Natural killer cell treated with Interleukin-12 subunit alpha and Interleukin-12 subunit beta and Interleukin-15 and Interleukin-18, amount 100 ng/mL, for 72 hours (primary cell): Measurements from ENCODE around the gene GALNT18. TPM values are rescaled to one million over a fixed set of nuclear protein-coding genes. Genes with fewer than 3 reads are reported as not detected.

ENCODE experiments used
- ATAC-seq, 2 donors: fragments of 150-1000 bp; cut with Tn5 transposase in 1 of 2; sonication (Bioruptor Pico), chemical (Tn5 transposase) in 1 of 2; 2 replicates each; pipeline ENCODE4 v1.10.0; 2021
- DNase-seq: peaks from one replicate; pipeline ENCODE4 v3.0.0; 2022; ENCODE audit warnings: low spot score
- H3K27ac Mint-ChIP-seq, 2 donors: 1 replicate in 1 of 2; 2 replicates in 1 of 2; pipeline ENCODE4 v1.8.0; 2022; ENCODE audit warnings: mixed read lengths in 2 of 2, mild to moderate bottlenecking in 1 of 2, moderate library complexity in 1 of 2
- H3K27me3 Mint-ChIP-seq, 2 donors: 1 replicate in 1 of 2; 2 replicates in 1 of 2; pipeline ENCODE4 v1.8.0; 2022; ENCODE audit warnings: mixed read lengths in 2 of 2
- H3K36me3 Mint-ChIP-seq: one replicate; pipeline ENCODE4 v1.8.0; 2022; ENCODE audit warnings: mixed read lengths
- H3K4me1 Mint-ChIP-seq, 2 donors: 1 replicate in 1 of 2; 2 replicates in 1 of 2; pipeline ENCODE4 v1.8.0; 2022; ENCODE audit warnings: low read depth in 2 of 2, mixed read lengths in 2 of 2, mild to moderate bottlenecking in 1 of 2
- H3K4me3 Mint-ChIP-seq: one replicate; pipeline ENCODE4 v1.8.0; 2022; ENCODE audit warnings: mixed read lengths
- H3K9me3 Mint-ChIP-seq: 2 replicates; pipeline ENCODE4 v1.8.0; 2022; ENCODE audit warnings: mixed read lengths
- total RNA-seq, 2 donors: library from RNA; stranded (reverse); gene quantifications; one replicate each; pipeline ENCODE4 v1.2.3, GENCODE V29; 2022

GALNT18 gene
- total RNA-seq, 2 donors from 2014 or later: 0.29 to 0.73 TPM

- H3K4me3 Mint-ChIP-seq: no peak overlapping the region
- H3K9me3 Mint-ChIP-seq: no peaks in the 10 kb centered on the region
- no peaks in the 10 kb centered on the region for H3K4me1 Mint-ChIP-seq
- H3K27ac Mint-ChIP-seq: no peak overlapping the region
- no peaks in the 10 kb centered on the region for H3K36me3 Mint-ChIP-seq
- DNase-seq (no peak), ATAC-seq (no peak)
- peaks cover 6 to 8% of the 10 kb centered on the region in 2 donors for H3K27me3 Mint-ChIP-seq
Measured at GRCh38 chr11:11349106-11349825, 272.5 kb downstream of the GALNT18 start.

GRCh38 chr11:11348303-11348702 lies 273.5 kb downstream of the GALNT18 start:
- Mint-ChIP-seq H3K9me3 (no peaks in the 10 kb centered on the region), H3K4me3 (no peak overlapping the region), H3K27me3 (peaks cover 6 to 11% of the 10 kb centered on the region in 2 donors)

GRCh38 chr11:11347592-11347991 lies 274.2 kb downstream of the GALNT18 start:
- Mint-ChIP-seq H3K4me3 (no peak overlapping the region), H3K27me3 (peaks cover 6 to 11% of the 10 kb centered on the region in 2 donors), H3K36me3 (no peaks in the 10 kb centered on the region), H3K9me3 (no peaks in the 10 kb centered on the region), H3K27ac (no peak overlapping the region), H3K4me1 (no peaks in the 10 kb centered on the region)
- DNase-seq: no peak
- ATAC-seq: no peak

More at GRCh38 chr11:11348303-11348702, 273.5 kb downstream of the GALNT18 start:
- no peak overlapping the region for H3K27ac Mint-ChIP-seq
- ATAC-seq (no peak), DNase-seq (no peak)
- no peaks in the 10 kb centered on the region for H3K36me3 Mint-ChIP-seq
- H3K4me1 Mint-ChIP-seq: no peaks in the 10 kb centered on the region

- H3K27ac Mint-ChIP-seq: no peak overlapping the region
- no peaks in the 10 kb centered on the region for H3K9me3 Mint-ChIP-seq
- no peak overlapping the region for H3K4me3 Mint-ChIP-seq
- no peak for ATAC-seq
- no peaks in the 10 kb centered on the region for H3K36me3 Mint-ChIP-seq
- H3K4me1 Mint-ChIP-seq: no peaks in the 10 kb centered on the region
- DNase-seq: no peak
- peaks cover 6 to 11% of the 10 kb centered on the region in 2 donors for H3K27me3 Mint-ChIP-seq
Measured at GRCh38 chr11:11346303-11346702, 275.5 kb downstream of the GALNT18 start.

GRCh38 chr11:11345099-11345498 lies 276.7 kb downstream of the GALNT18 start:
- no peak for DNase-seq

GRCh38 chr11:11344045-11344444 lies 277.8 kb downstream of the GALNT18 start:
- Mint-ChIP-seq H3K27ac (no peak overlapping the region), H3K4me1 (no peaks in the 10 kb centered on the region), H3K36me3 (no peaks in the 10 kb centered on the region), H3K27me3 (peaks cover 13% of the 10 kb centered on the region in 2 donors), H3K4me3 (no peak overlapping the region), H3K9me3 (no peaks in the 10 kb centered on the region)
- no peak for DNase-seq
- no peak for ATAC-seq

More at GRCh38 chr11:11345099-11345498, 276.7 kb downstream of the GALNT18 start:
- H3K27ac Mint-ChIP-seq: no peak overlapping the region
- no peak overlapping the region for H3K4me3 Mint-ChIP-seq
- no peaks in the 10 kb centered on the region for H3K36me3 Mint-ChIP-seq
- H3K4me1 Mint-ChIP-seq: no peaks in the 10 kb centered on the region
- H3K27me3 Mint-ChIP-seq: peaks cover 6 to 11% of the 10 kb centered on the region in 2 donors
- no peaks in the 10 kb centered on the region for H3K9me3 Mint-ChIP-seq
- ATAC-seq: peak in 1 of 2 donors; percentile 16

- ATAC-seq: no peak
- no peaks in the 10 kb centered on the region for H3K9me3 Mint-ChIP-seq
- H3K27me3 Mint-ChIP-seq: peaks cover 11 to 25% of the 10 kb centered on the region in 2 donors
- H3K4me1 Mint-ChIP-seq: no peaks in the 10 kb centered on the region
- H3K4me3 Mint-ChIP-seq: no peak overlapping the region
- no peaks in the 10 kb centered on the region for H3K36me3 Mint-ChIP-seq
- no peak overlapping the region for H3K27ac Mint-ChIP-seq
- no peak for DNase-seq
Measured at GRCh38 chr11:11338304-11338703, 283.5 kb downstream of the GALNT18 start.

GRCh38 chr11:11336664-11337063 lies 285.1 kb downstream of the GALNT18 start:
- Mint-ChIP-seq H3K4me3 (no peak overlapping the region), H3K4me1 (no peaks in the 10 kb centered on the region), H3K27me3 (peaks cover 11 to 25% of the 10 kb centered on the region in 2 donors), H3K27ac (no peak overlapping the region), H3K9me3 (no peaks in the 10 kb centered on the region), H3K36me3 (no peaks in the 10 kb centered on the region)
- no peak for ATAC-seq
- no peak for DNase-seq

- Mint-ChIP-seq H3K36me3 (no peaks in the 10 kb centered on the region), H3K27me3 (peaks cover 11 to 25% of the 10 kb centered on the region in 2 donors), H3K4me1 (no peaks in the 10 kb centered on the region), H3K4me3 (no peak overlapping the region), H3K27ac (no peak overlapping the region), H3K9me3 (no peaks in the 10 kb centered on the region)
- ATAC-seq (no peak), DNase-seq (no peak)
Measured at GRCh38 chr11:11335043-11335442, 286.8 kb downstream of the GALNT18 start.

GRCh38 chr11:11334607-11335006 lies 287.2 kb downstream of the GALNT18 start:
- no peak for DNase-seq
- Mint-ChIP-seq H3K36me3 (no peaks in the 10 kb centered on the region), H3K4me3 (no peak overlapping the region), H3K4me1 (no peaks in the 10 kb centered on the region), H3K27me3 (peaks cover 10 to 22% of the 10 kb centered on the region in 2 donors), H3K9me3 (no peaks in the 10 kb centered on the region), H3K27ac (no peak overlapping the region)
- ATAC-seq: no peak

GRCh38 chr11:11332141-11332710 lies 289.6 kb downstream of the GALNT18 start:
- H3K4me3 Mint-ChIP-seq: no peak overlapping the region
- no peaks in the 10 kb centered on the region for H3K36me3 Mint-ChIP-seq
- peaks cover 3% of the 10 kb centered on the region in 2 donors for H3K27me3 Mint-ChIP-seq
- DNase-seq: no peak
- H3K9me3 Mint-ChIP-seq: no peaks in the 10 kb centered on the region
- no peak overlapping the region for H3K27ac Mint-ChIP-seq
- ATAC-seq: no peak
- no peaks in the 10 kb centered on the region for H3K4me1 Mint-ChIP-seq

GRCh38 chr11:11329062-11329806 lies 292.6 kb downstream of the GALNT18 start:
- DNase-seq: no peak
- Mint-ChIP-seq H3K4me1 (no peaks in the 10 kb centered on the region), H3K27me3 (peaks cover 5 to 6% of the 10 kb centered on the region in 2 donors), H3K36me3 (no peaks in the 10 kb centered on the region), H3K9me3 (no peaks in the 10 kb centered on the region), H3K27ac (no peak overlapping the region), H3K4me3 (no peak overlapping the region)
- ATAC-seq: no peak

GRCh38 chr11:11324090-11324489 lies 297.7 kb downstream of the GALNT18 start:
- Mint-ChIP-seq H3K9me3 (no peaks in the 10 kb centered on the region), H3K27ac (no peak overlapping the region), H3K4me3 (no peak overlapping the region), H3K27me3 (peaks cover 5 to 8% of the 10 kb centered on the region in 2 donors), H3K36me3 (no peaks in the 10 kb centered on the region), H3K4me1 (no peaks in the 10 kb centered on the region)
- no peak for ATAC-seq
- DNase-seq: no peak

GRCh38 chr11:11322101-11322500 lies 299.7 kb downstream of the GALNT18 start:
- Mint-ChIP-seq H3K9me3 (no peaks in the 10 kb centered on the region), H3K27ac (no peak overlapping the region), H3K27me3 (peaks cover 5% of the 10 kb centered on the region in 2 donors), H3K36me3 (no peaks in the 10 kb centered on the region), H3K4me1 (no peaks in the 10 kb centered on the region), H3K4me3 (no peak overlapping the region)
- DNase-seq: no peak
- ATAC-seq: no peak
